Mesendoderm (in vitro differentiated cells): ENCODE results near the gene GFPT1.
"Not testable (repeated sequence)": the region's sequence is repeated elsewhere in the genome, so short reads cannot be mapped to it uniquely, and the experiment has no call there.

ENCODE experiments used
- DNase-seq: peaks from one replicate; pipeline ENCODE4 v3.0.0; 2013
- H2AK5ac ChIP-seq: 2 replicates; pipeline ENCODE4 v1.6.1; 2013; ENCODE audit warnings: low read length, inconsistent platforms
- H2BK120ac ChIP-seq: 2 replicates; pipeline ENCODE4 v1.6.1; 2013; ENCODE audit warnings: low read depth, mild to moderate bottlenecking, low read length, moderate library complexity, mixed read lengths
- H2BK15ac ChIP-seq: replicated peaks from 2 replicates; pipeline ENCODE4 v1.6.1; 2013; ENCODE audit warnings: low read depth, mild to moderate bottlenecking, moderate library complexity
- H2BK5ac ChIP-seq: 2 replicates; pipeline ENCODE4 v1.6.1; 2013; ENCODE audit warnings: low read length, inconsistent platforms
- H3K18ac ChIP-seq: 2 replicates; pipeline ENCODE4 v1.6.1; 2013; ENCODE audit warnings: mild to moderate bottlenecking, low read length, mixed read lengths
- H3K23ac ChIP-seq: one replicate; pipeline ENCODE4 v1.6.1; 2013; ENCODE audit warnings: low read length
- H3K27ac ChIP-seq: 2 replicates; pipeline ENCODE4 v1.5.1; 2013; ENCODE audit warnings: low read depth, mild to moderate bottlenecking, inconsistent platforms, low read length, moderate library complexity
- H3K27me3 ChIP-seq: 2 replicates; pipeline ENCODE4 v1.6.1; 2013; ENCODE audit warnings: low read length, control low read depth, mild to moderate bottlenecking, inconsistent platforms; ENCODE audit not compliant: insufficient read depth, poor library complexity
- H3K36me3 ChIP-seq: 2 replicates; pipeline ENCODE4 v1.6.1; 2013; ENCODE audit warnings: low read length, inconsistent platforms; ENCODE audit not compliant: control insufficient read depth, insufficient read depth
- H3K4ac ChIP-seq: one replicate; pipeline ENCODE4 v1.6.1; 2013; ENCODE audit warnings: low read depth, mild to moderate bottlenecking, low read length, moderate library complexity
- H3K4me1 ChIP-seq: 2 replicates; pipeline ENCODE4 v1.6.1; 2013; ENCODE audit warnings: low read depth, low read length, inconsistent platforms; ENCODE audit not compliant: control insufficient read depth
- H3K4me2 ChIP-seq: 2 replicates; pipeline ENCODE4 v1.6.1; 2013; ENCODE audit warnings: low read length
- H3K4me3 ChIP-seq: 2 replicates; pipeline ENCODE4 v1.5.1; 2013; ENCODE audit warnings: mild to moderate bottlenecking, low read length
- H3K56ac ChIP-seq: one replicate; pipeline ENCODE4 v1.6.1; 2013; ENCODE audit warnings: low read length
- H3K79me1 ChIP-seq: 2 replicates; pipeline ENCODE4 v1.6.1; 2013; ENCODE audit warnings: low read length, inconsistent platforms
- H3K79me2 ChIP-seq: 2 replicates; pipeline ENCODE4 v1.6.1; 2013; ENCODE audit warnings: mild to moderate bottlenecking, low read length; ENCODE audit not compliant: control insufficient read depth, insufficient read depth
- H3K9ac ChIP-seq: 2 replicates; pipeline ENCODE4 v1.6.1; 2013; ENCODE audit warnings: low read length, inconsistent platforms
- H4K5ac ChIP-seq: one replicate; pipeline ENCODE4 v1.6.1; 2013; ENCODE audit warnings: low read length
- H4K8ac ChIP-seq: one replicate; pipeline ENCODE4 v1.6.1; 2013; ENCODE audit warnings: low read depth, mild to moderate bottlenecking, control low read depth, low read length, moderate library complexity
- WGBS: extraction: QIAGEN DNeasy Blood & Tissue Kit; methylation state at CpG from one replicate; pipeline ENCODE4 v1.1.7; 2013; ENCODE audit warnings: low lambda C conversion rate, missing lambda C conversion rate; ENCODE audit not compliant: insufficient coverage; ENCODE audit errors: extremely low coverage; 5-methylcytosine and 5-hydroxymethylcytosine counted together

GFPT1 gene

GRCh38 chr2:69356471-69356870 is 30.6 kb downstream of the GFPT1 start:
- Histone ChIP-seq H4K5ac (no peak overlapping the region), H3K27me3 (no peaks in the 10 kb centered on the region), H3K27ac (no peak overlapping the region), H3K4me2 (no peak overlapping the region), H3K4ac (no peak overlapping the region), H2BK15ac (no peak overlapping the region), H2BK120ac (no peak overlapping the region), H2AK5ac (no peak overlapping the region), H2BK5ac (no peak overlapping the region), H3K23ac (no peak overlapping the region), H4K8ac (no peak overlapping the region), H3K9ac (no peak overlapping the region), H3K79me1 (no peaks in the 10 kb centered on the region), H3K79me2 (no peaks in the 10 kb centered on the region), H3K56ac (no peak overlapping the region), H3K18ac (no peak overlapping the region), H3K4me3 (no peak overlapping the region), H3K36me3 (no peaks in the 10 kb centered on the region), H3K4me1 (no peaks in the 10 kb centered on the region)
- WGBS = no CpG with 5 or more reads among the region's 5 CpGs
- no peak for DNase-seq

GRCh38 chr2:69354976-69355375 is 32.1 kb downstream of the GFPT1 start:
- H4K5ac ChIP-seq, H2AK5ac ChIP-seq, H3K79me2 ChIP-seq, H2BK5ac ChIP-seq, H4K8ac ChIP-seq, H3K4me3 ChIP-seq, H3K18ac ChIP-seq, H2BK120ac ChIP-seq, H3K27me3 ChIP-seq, H3K23ac ChIP-seq, H2BK15ac ChIP-seq, H3K36me3 ChIP-seq, DNase-seq, H3K4me2 ChIP-seq, H3K56ac ChIP-seq, H3K27ac ChIP-seq, H3K9ac ChIP-seq, H3K4ac ChIP-seq, H3K4me1 ChIP-seq, H3K79me1 ChIP-seq: not testable (repeated sequence)
- WGBS = no CpG with 5 or more reads among the region's 3 CpGs

- no peak overlapping the region for H3K9ac ChIP-seq
- peaks cover 3% of the 10 kb centered on the region for H3K4me1 ChIP-seq
- no peak overlapping the region for H2BK5ac ChIP-seq
- no peak overlapping the region for H2AK5ac ChIP-seq
- peaks cover 1% of the 10 kb centered on the region for H3K79me1 ChIP-seq
- no peak overlapping the region for H2BK15ac ChIP-seq
- H3K4ac ChIP-seq = no peak overlapping the region
- H3K18ac ChIP-seq = no peak overlapping the region
- no peak overlapping the region for H2BK120ac ChIP-seq
- H3K27ac ChIP-seq = no peak overlapping the region
- no peak overlapping the region for H3K4me2 ChIP-seq
- no peaks in the 10 kb centered on the region for H3K79me2 ChIP-seq
- H3K4me3 ChIP-seq = no peak overlapping the region
- no CpG with 5 or more reads among the region's 5 CpGs for WGBS
- H3K36me3 ChIP-seq = no peaks in the 10 kb centered on the region
- H3K23ac ChIP-seq = no peak overlapping the region
- no peak overlapping the region for H3K56ac ChIP-seq
- H4K5ac ChIP-seq = no peak overlapping the region
- no peak overlapping the region for H4K8ac ChIP-seq
- no peaks in the 10 kb centered on the region for H3K27me3 ChIP-seq
- DNase-seq = no peak
Measured at GRCh38 chr2:69353360-69353759, 33.7 kb downstream of the GFPT1 start.

- Histone ChIP-seq H3K23ac (no peak overlapping the region), H2AK5ac (no peak overlapping the region), H2BK15ac (no peak overlapping the region), H2BK120ac (no peak overlapping the region), H2BK5ac (no peak overlapping the region), H3K18ac (no peak overlapping the region), H3K4me1 (peaks cover 3% of the 10 kb centered on the region), H3K79me2 (no peaks in the 10 kb centered on the region), H3K27ac (no peak overlapping the region), H3K36me3 (peaks cover 6% of the 10 kb centered on the region), H4K8ac (no peak overlapping the region), H3K4ac (no peak overlapping the region), H3K27me3 (no peaks in the 10 kb centered on the region), H3K4me3 (no peak overlapping the region), H3K9ac (no peak overlapping the region), H3K79me1 (peaks cover 1% of the 10 kb centered on the region), H3K4me2 (no peak overlapping the region), H4K5ac (no peak overlapping the region), H3K56ac (no peak overlapping the region)
- WGBS = no CpG with 5 or more reads among the region's 1 CpG
- DNase-seq = peak; percentile 76
Measured at GRCh38 chr2:69348781-69349180, 38.2 kb downstream of the GFPT1 start.

GRCh38 chr2:69345434-69345833 is 41.6 kb downstream of the GFPT1 start:
- Histone ChIP-seq H3K36me3 (peaks cover 10% of the 10 kb centered on the region), H3K79me2 (no peaks in the 10 kb centered on the region), H3K56ac (no peak overlapping the region), H2BK5ac (no peak overlapping the region), H3K9ac (no peak overlapping the region), H3K4ac (no peak overlapping the region), H3K27ac (no peak overlapping the region), H3K27me3 (no peaks in the 10 kb centered on the region), H2BK15ac (no peak overlapping the region), H3K4me2 (no peak overlapping the region), H3K4me1 (peaks cover 3% of the 10 kb centered on the region), H3K79me1 (peaks cover 1% of the 10 kb centered on the region), H2AK5ac (no peak overlapping the region), H3K23ac (no peak overlapping the region), H4K5ac (no peak overlapping the region), H3K4me3 (no peak overlapping the region), H3K18ac (no peak overlapping the region), H4K8ac (no peak overlapping the region), H2BK120ac (no peak overlapping the region)
- DNase-seq = no peak

- peaks cover 10% of the 10 kb centered on the region for H3K36me3 ChIP-seq
- H3K18ac ChIP-seq = no peak overlapping the region
- H3K4me2 ChIP-seq = no peak overlapping the region
- no peak overlapping the region for H3K27ac ChIP-seq
- no peaks in the 10 kb centered on the region for H3K79me2 ChIP-seq
- no peak overlapping the region for H2BK5ac ChIP-seq
- no peak overlapping the region for H3K9ac ChIP-seq
- H3K56ac ChIP-seq = no peak overlapping the region
- H3K23ac ChIP-seq = no peak overlapping the region
- H4K5ac ChIP-seq = no peak overlapping the region
- no peak overlapping the region for H4K8ac ChIP-seq
- H3K79me1 ChIP-seq = peaks cover 1% of the 10 kb centered on the region
- H2AK5ac ChIP-seq = no peak overlapping the region
- no peak for DNase-seq
- no peak overlapping the region for H3K4me3 ChIP-seq
- H3K4ac ChIP-seq = no peak overlapping the region
- no peak overlapping the region for H2BK15ac ChIP-seq
- H2BK120ac ChIP-seq = no peak overlapping the region
- peaks cover 3% of the 10 kb centered on the region for H3K4me1 ChIP-seq
- H3K27me3 ChIP-seq = no peaks in the 10 kb centered on the region
Measured at GRCh38 chr2:69344305-69344704, 42.7 kb downstream of the GFPT1 start.
